22Rv1 (cell line): ENCODE results near the gene LRBA.

ENCODE experiments used
- ZFX ChIP-seq: fragments of 450-650 bp; IDR thresholded peaks from 2 replicates; pipeline ENCODE4 v1.6.1; 2017; ENCODE audit warnings: antibody characterized with exemption, borderline replicate concordance
- TF ChIP-seq, protein P1 (sequence below): fragments of 450-650 bp; IDR thresholded peaks from 2 replicates; pipeline ENCODE4 v1.5.1; 2017; ENCODE audit warnings: mild to moderate bottlenecking

DNA sequence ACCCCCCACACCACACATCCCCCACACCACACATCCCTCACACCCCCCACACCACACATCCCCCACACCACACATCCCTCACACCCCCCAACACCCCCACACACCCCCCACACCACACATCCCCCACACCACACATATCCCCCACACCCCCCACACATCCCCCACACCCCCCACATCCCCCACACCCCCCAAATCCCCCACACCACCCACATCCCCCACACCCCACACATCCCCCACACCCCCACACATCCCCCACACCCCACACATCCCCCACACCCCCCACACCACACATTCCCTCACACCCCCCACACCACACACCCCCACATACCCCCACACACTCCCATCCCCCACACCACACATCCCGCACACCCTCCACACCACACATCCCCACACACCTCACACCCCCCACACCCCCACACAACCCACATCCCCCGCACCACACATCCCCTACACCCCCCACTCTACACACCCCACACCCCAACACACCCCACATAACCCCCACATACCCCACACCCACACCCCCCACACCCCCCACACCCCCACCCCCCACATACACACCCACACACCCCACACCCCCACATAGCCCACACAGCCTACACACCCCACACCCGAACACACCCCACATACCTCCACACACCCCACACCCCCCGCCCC, 764.0 kb downstream of the LRBA start:
- TF ChIP-seq, protein P1, sequence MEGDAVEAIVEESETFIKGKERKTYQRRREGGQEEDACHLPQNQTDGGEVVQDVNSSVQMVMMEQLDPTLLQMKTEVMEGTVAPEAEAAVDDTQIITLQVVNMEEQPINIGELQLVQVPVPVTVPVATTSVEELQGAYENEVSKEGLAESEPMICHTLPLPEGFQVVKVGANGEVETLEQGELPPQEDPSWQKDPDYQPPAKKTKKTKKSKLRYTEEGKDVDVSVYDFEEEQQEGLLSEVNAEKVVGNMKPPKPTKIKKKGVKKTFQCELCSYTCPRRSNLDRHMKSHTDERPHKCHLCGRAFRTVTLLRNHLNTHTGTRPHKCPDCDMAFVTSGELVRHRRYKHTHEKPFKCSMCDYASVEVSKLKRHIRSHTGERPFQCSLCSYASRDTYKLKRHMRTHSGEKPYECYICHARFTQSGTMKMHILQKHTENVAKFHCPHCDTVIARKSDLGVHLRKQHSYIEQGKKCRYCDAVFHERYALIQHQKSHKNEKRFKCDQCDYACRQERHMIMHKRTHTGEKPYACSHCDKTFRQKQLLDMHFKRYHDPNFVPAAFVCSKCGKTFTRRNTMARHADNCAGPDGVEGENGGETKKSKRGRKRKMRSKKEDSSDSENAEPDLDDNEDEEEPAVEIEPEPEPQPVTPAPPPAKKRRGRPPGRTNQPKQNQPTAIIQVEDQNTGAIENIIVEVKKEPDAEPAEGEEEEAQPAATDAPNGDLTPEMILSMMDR, result no peak
- no peak for TF ChIP-seq ZFX
